GM12878 (cell line): ENCODE data around the gene MYBL2. TPM values are rescaled to one million over a fixed set of nuclear protein-coding genes. Genes with fewer than 3 reads are reported as not detected.

Experiments
- ATAC-seq: fragments of 200-7000 bp; cut with Tn5 transposase; 3 replicates; pipeline ENCODE4 v1.9.1; 2020; ENCODE audit warnings: mild to moderate bottlenecking, moderate library complexity
- BruUV-seq: library from RNA; stranded (reverse); fragments of 400-500 nt; replicated peaks from 2 replicates; lab custom pipeline; 2021; lab: Mats Ljungman, UMichigan
- CTCF ChIA-PET: fragments of 300-600 bp; sonication (Branson Sonifier 250); formaldehyde crosslinking; extraction: SDS; loops from one replicate; lab custom pipeline; 2021; ENCODE audit warnings: inconsistent platforms; lab: Yijun Ruan, JAX
- POLR2A ChIA-PET: fragments of 350-600 bp; formaldehyde crosslinking; extraction: SDS; loops from one replicate; lab custom pipeline; 2021; ENCODE audit warnings: inconsistent platforms; lab: Charles Lee
- RAD21 ChIA-PET: fragments of 300-600 bp; sonication (Branson Sonifier 250); formaldehyde crosslinking; loops from one replicate; lab custom pipeline; 2023; ENCODE audit warnings: antibody characterized with exemption; ENCODE audit not compliant: unreplicated experiment; lab: Charles Lee
- SMC1A ChIA-PET: fragments of 300-600 bp; sonication (Branson Sonifier 250); formaldehyde crosslinking; loops from one replicate; lab custom pipeline; 2023; ENCODE audit not compliant: unreplicated experiment, uncharacterized antibody; lab: Charles Lee
- DNase-seq: peaks from one replicate; pipeline ENCODE4 v3.0.0-alpha.2; 2011; ENCODE audit warnings: low read depth, low spot score
- FAIRE-seq: peaks from 3 replicates; lab custom pipeline; 2011; peaks lifted over from hg19 to GRCh38; lab: Jason Lieb, UNC
- H2AFZ ChIP-seq: 2 replicates; pipeline ENCODE4 v1.6.0; 2011; ENCODE audit warnings: low read depth, low read length, control low read depth; ENCODE audit not compliant: control insufficient read depth
- H3K27ac ChIP-seq: 2 replicates; pipeline ENCODE4 v1.5.1; 2011; ENCODE audit warnings: control low read depth; ENCODE audit not compliant: control insufficient read depth, insufficient read depth
- H3K27me3 ChIP-seq, 2 experiments: replicated peaks in 1 of 2; 2 replicates each; pipeline versions ENCODE4 v1.6.0 to v1.6.1; 2011; ENCODE audit warnings: low read length in 1 of 2; ENCODE audit not compliant: control insufficient read depth in 2 of 2, insufficient read depth in 2 of 2
- H3K36me3 ChIP-seq, 2 experiments: 2 replicates each; pipeline ENCODE4 v1.5.1; 2011; ENCODE audit warnings: low read length in 1 of 2; ENCODE audit not compliant: control insufficient read depth in 2 of 2, insufficient read depth in 2 of 2
- H3K4me1 ChIP-seq: 2 replicates; pipeline ENCODE4 v1.6.1; 2011; ENCODE audit warnings: mild to moderate bottlenecking, low read length, moderate library complexity, mixed read lengths; ENCODE audit not compliant: control insufficient read depth, insufficient read depth
- H3K4me2 ChIP-seq: 2 replicates; pipeline ENCODE4 v1.6.0; 2011; ENCODE audit warnings: control low read depth; ENCODE audit not compliant: control insufficient read depth, insufficient read depth
- H3K4me3 ChIP-seq: fragments of 200-600 bp; sonication (generic); 2 replicates; pipeline ENCODE4 v1.5.1; 2016
- H3K79me2 ChIP-seq: 2 replicates; pipeline ENCODE4 v1.6.0; 2011; ENCODE audit warnings: low read length; ENCODE audit not compliant: control insufficient read depth, insufficient read depth
- H3K9ac ChIP-seq: 2 replicates; pipeline ENCODE4 v1.8.0; 2011; ENCODE audit warnings: low read length, control low read depth, mixed read lengths; ENCODE audit not compliant: control insufficient read depth, insufficient read depth
- H3K9me3 ChIP-seq: replicated peaks from 3 replicates; pipeline ENCODE4 v1.5.1; 2011; ENCODE audit warnings: mild to moderate bottlenecking, low read length; ENCODE audit not compliant: control insufficient read depth, insufficient read depth
- H4K20me1 ChIP-seq: 2 replicates; pipeline ENCODE4 v1.6.0; 2011; ENCODE audit not compliant: control insufficient read depth, insufficient read depth
- ATF3 ChIP-seq: IDR thresholded peaks from 2 replicates; pipeline ENCODE4 v1.6.1; 2011; ENCODE audit warnings: low read depth, mild to moderate bottlenecking, low read length, moderate library complexity, borderline replicate concordance; ENCODE audit errors: extremely low read depth
- ATF7 ChIP-seq: fragments of 450-650 bp; IDR thresholded peaks from 2 replicates; pipeline ENCODE4 v1.6.1; 2016; ENCODE audit warnings: low read depth, mild to moderate bottlenecking
- CEBPB ChIP-seq, 2 experiments: fragments of 150-350 bp in 1 of 2; IDR thresholded peaks; 2 replicates each; pipeline ENCODE4 v1.6.1; 2012 to 2014; ENCODE audit warnings: low read depth in 2 of 2, low read length in 2 of 2, borderline replicate concordance in 1 of 2, inconsistent platforms in 1 of 2
- EED ChIP-seq: sonication (generic); IDR thresholded peaks from 2 replicates; pipeline ENCODE4 v1.6.1; 2016; ENCODE audit warnings: antibody characterized with exemption, low read depth
- EGR1 ChIP-seq, 2 experiments: IDR thresholded peaks; 1 replicate in 1 of 2; 2 replicates in 1 of 2; pipeline ENCODE4 v1.6.1; 2011 to 2012; ENCODE audit warnings: low read depth in 2 of 2, low read length in 2 of 2, borderline replicate concordance in 1 of 2, mild to moderate bottlenecking in 1 of 2, moderate library complexity in 1 of 2
- EP300 ChIP-seq, 2 experiments: fragments of 150-350 bp in 1 of 2; IDR thresholded peaks; 2 replicates each; pipeline ENCODE4 v1.6.1; 2011 to 2012; ENCODE audit warnings: low read depth in 2 of 2, low read length in 2 of 2, borderline replicate concordance in 1 of 2, improper control_type of control experiment in 1 of 2, inconsistent platforms in 1 of 2; ENCODE audit not compliant: control insufficient read depth in 1 of 2
- FOXK2 ChIP-seq: fragments of 450-650 bp; IDR thresholded peaks from 2 replicates; pipeline ENCODE4 v1.6.1; 2017; ENCODE audit warnings: mild to moderate bottlenecking, moderate library complexity
- FOXM1 ChIP-seq: IDR thresholded peaks from 2 replicates; pipeline ENCODE4 v1.6.1; 2012; ENCODE audit warnings: low read depth, mild to moderate bottlenecking, inconsistent platforms, low read length, moderate library complexity
- IRF4 ChIP-seq: IDR thresholded peaks from 2 replicates; pipeline ENCODE4 v1.6.1; 2011; ENCODE audit warnings: low read depth, low read length
- MXI1 ChIP-seq: fragments of 150-350 bp; IDR thresholded peaks from 2 replicates; pipeline ENCODE4 v1.6.1; 2011; ENCODE audit warnings: low read depth, mild to moderate bottlenecking, inconsistent platforms, low read length, improper control_type of control experiment
- MYB ChIP-seq: fragments of 150-350 bp; IDR thresholded peaks from 2 replicates; pipeline ENCODE4 v1.6.1; 2014; ENCODE audit warnings: mild to moderate bottlenecking, low read depth, low read length, borderline replicate concordance
- PKNOX1 ChIP-seq: fragments of 450-650 bp; IDR thresholded peaks from 2 replicates; pipeline ENCODE4 v1.6.1; 2016; ENCODE audit warnings: mild to moderate bottlenecking
- RELA ChIP-seq: fragments of 450-650 bp; IDR thresholded peaks from 2 replicates; pipeline ENCODE4 v1.8.0; 2014; ENCODE audit warnings: borderline replicate concordance; ENCODE audit not compliant: partially characterized antibody
- ZBTB11 ChIP-seq: fragments of 450-650 bp; formaldehyde crosslinking; IDR thresholded peaks from 2 replicates; pipeline ENCODE4 v1.5.0; 2022; ENCODE audit warnings: mild to moderate bottlenecking, missing genetic modification characterization
- ZNF384 ChIP-seq: IDR thresholded peaks from 2 replicates; pipeline ENCODE4 v1.6.1; 2012; ENCODE audit warnings: low read depth, mild to moderate bottlenecking, low read length, improper control_type of control experiment, borderline replicate concordance
- ZSCAN29 ChIP-seq: fragments of 450-650 bp; IDR thresholded peaks from 2 replicates; pipeline ENCODE4 v1.6.1; 2017; ENCODE audit warnings: mild to moderate bottlenecking, moderate library complexity
- WGBS: methylation state at CpG from one replicate; pipeline ENCODE4 v1.1.6; 2016; ENCODE audit warnings: low lambda C conversion rate; ENCODE audit not compliant: insufficient replicate concordance, insufficient coverage; ENCODE audit errors: missing lambda C conversion rate; 5-methylcytosine and 5-hydroxymethylcytosine counted together
- in situ Hi-C: fragments of 300-500 bp; cut with MboI; formaldehyde crosslinking; loops from 9 replicates; pipeline ENCODE4 v1.14.3; 2018; ENCODE audit warnings: mixed read lengths
- intact Hi-C: fragments of 100-400 bp; cut with micrococcal nuclease; formaldehyde crosslinking; loops from one replicate; pipeline ENCODE4 v1.14.2; 2022; ENCODE audit not compliant: unreplicated experiment
- polyA plus RNA-seq, 11 experiments: library from polyadenylated mRNA; depleted of rRNA in 4 of 11; unstranded in 6 of 11; stranded (reverse) in 5 of 11; fragments of >200 nt; fragmentation: Nextera tagmentation in 4 of 11; fragmentation: Illumina TruSeq in 1 of 11; extraction: Ambion mirVana in 4 of 11; extraction: Trizol in 1 of 11; gene quantifications; 1 replicate in 1 of 11; 2 replicates in 10 of 11; pipeline versions ENCODE4 v1.2.1 to v1.2.3, GENCODE V29; 2011 to 2016; ENCODE audit warnings: inconsistent platforms in 2 of 11, missing spikeins in 2 of 11, low read depth in 1 of 11
- total RNA-seq, 4 experiments: library from RNA; depleted of rRNA in 3 of 4; stranded (reverse); fragments of >200 nt in 3 of 4; fragmentation: Illumina TruSeq in 1 of 4; extraction: Trizol in 1 of 4; gene quantifications; 2 replicates each; pipeline versions ENCODE4 v1.2.1 to v1.2.3, GENCODE V29; 2013 to 2021

Gene MYBL2
- total and polyA plus RNA-seq, 10 of the 15 experiments (the other 5 are each of a cell fraction or from before 2014, with no cell fraction given) = 4.5 to 213 (median 74.2) TPM

- Histone ChIP-seq H3K27ac (no peak overlapping the region), H3K4me3 (no peak overlapping the region), H3K4me2 (no peak overlapping the region), H3K36me3 (no peaks in the 10 kb centered on the region), H3K9me3 (no peaks in the 10 kb centered on the region), H3K79me2 (peaks cover 9% of the 10 kb centered on the region), H3K4me1 (peaks cover 22% of the 10 kb centered on the region), H3K27me3 (no peaks in the 10 kb centered on the region), H3K9ac (no peak overlapping the region), H4K20me1 (no peaks in the 10 kb centered on the region), H2AFZ (no peak overlapping the region)
- DNase-seq (no peak), ATAC-seq (no peak), FAIRE-seq (no peak)
- ChIA-PET RAD21 (interaction anchor here (1.0 kb wide), 1 partner anchor 22 kb away, joined by 3 read pairs; no protein-coding TSS in a partner anchor), SMC1A (interaction anchor here (0.7 kb wide), 1 partner anchor 65 kb away, joined by 3 read pairs; no protein-coding TSS in a partner anchor), CTCF (interaction anchor here (0.6 to 1.0 kb wide), 2 partner anchors 29 to 125 kb away, joined by 3 read pairs; no protein-coding TSS in a partner anchor), POLR2A (interaction anchor here (0.8 kb wide), 1 partner anchor 17 kb away, joined by 3 read pairs; no protein-coding TSS in a partner anchor)
- no TSS peak for BruUV-seq
- in situ Hi-C loops (no loop called here), intact Hi-C loops (no loop called here)
- 58% methylated on average over 2 of the region's 2 CpGs for WGBS
- TF ChIP-seq EED = no peak
- no peak for TF ChIP-seq ZNF384
- TF ChIP-seq ATF3 = no peak
- no peak for TF ChIP-seq EP300 (IDR thresholded peaks at IDR 0.05; ENCODE audit: borderline replicate concordance in 1 of 2, control insufficient read depth in 1 of 2, low read depth in 2 of 2, low read length in 2 of 2)
- TF ChIP-seq ATF7 = no peak
- TF ChIP-seq ZSCAN29 = no peak
- TF ChIP-seq MYB = no peak
- no peak for TF ChIP-seq IRF4
- TF ChIP-seq PKNOX1 = no peak
- no peak for TF ChIP-seq MXI1
- TF ChIP-seq ZBTB11 (CRISPR knock-in tag) = no peak
- no peak for TF ChIP-seq FOXM1
- no peak for TF ChIP-seq CEBPB (IDR thresholded peaks at IDR 0.05; ENCODE audit: borderline replicate concordance in 1 of 2, low read depth in 2 of 2, low read length in 2 of 2)
- TF ChIP-seq FOXK2 = no peak
- no peak for TF ChIP-seq EGR1 (IDR thresholded peaks at IDR 0.05; ENCODE audit: borderline replicate concordance in 1 of 2, low read depth in 2 of 2, low read length in 2 of 2)
- TF ChIP-seq RELA = no peak
Measured at GRCh38 chr20:43662943-43663655, 3.8 kb upstream of the MYBL2 start.
